Astrocyte (in vitro differentiated cells and primary cell): ENCODE measurements around the gene ZNF436.

Experiments
- CTCF ChIP-seq: IDR thresholded peaks from 2 replicates; pipeline ENCODE4 v1.5.1; 2011; ENCODE audit warnings: low read depth, mild to moderate bottlenecking, inconsistent platforms, low read length, moderate library complexity; ENCODE audit not compliant: insufficient read depth
- EZH2 ChIP-seq: IDR thresholded peaks from 2 replicates; pipeline ENCODE4 v1.6.1; 2012; ENCODE audit warnings: mild to moderate bottlenecking, low read length, inconsistent platforms; ENCODE audit not compliant: insufficient read depth

GRCh38 chr1:23356471-23357137 lies 13.0 kb downstream of the ZNF436 start:
- TF ChIP-seq CTCF (no peak), EZH2 (no peak)
